Neural crest cell (in vitro differentiated cells): ENCODE data around the gene MRPL47. TPM values are rescaled to one million over a fixed set of nuclear protein-coding genes. Genes with fewer than 3 reads are reported as not detected.

ENCODE experiments used
- DNase-seq: peaks from one replicate; pipeline ENCODE4 v3.0.0; 2021; ENCODE audit warnings: low read depth, mixed read lengths, low spot score
- H3K27ac Mint-ChIP-seq: one replicate; pipeline ENCODE4 v1.8.0; 2021; ENCODE audit warnings: mild to moderate bottlenecking, mixed read lengths; ENCODE audit not compliant: unreplicated experiment
- H3K27me3 Mint-ChIP-seq: 2 replicates; pipeline ENCODE4 v1.8.0; 2021; ENCODE audit warnings: low read depth, mild to moderate bottlenecking, mixed read lengths
- H3K36me3 Mint-ChIP-seq: 2 replicates; pipeline ENCODE4 v1.8.0; 2021; ENCODE audit warnings: low read depth, mild to moderate bottlenecking, mixed read lengths
- H3K4me1 Mint-ChIP-seq: 2 replicates; pipeline ENCODE4 v1.8.0; 2021; ENCODE audit warnings: mixed read lengths
- H3K4me3 Mint-ChIP-seq: one replicate; pipeline ENCODE4 v1.8.0; 2021; ENCODE audit warnings: mild to moderate bottlenecking, mixed read lengths
- H3K9me3 Mint-ChIP-seq: 2 replicates; pipeline ENCODE4 v1.8.0; 2021; ENCODE audit warnings: mixed read lengths
- CTCF ChIP-seq: fragments of 200-600 bp; sonication (generic); conservative IDR thresholded peaks from 2 replicates; pipeline ENCODE4 v1.5.0; 2021; ENCODE audit warnings: antibody characterized with exemption, mild to moderate bottlenecking
- total RNA-seq: library from RNA; stranded (reverse); gene quantifications from 2 replicates; pipeline ENCODE4 v1.2.1, GENCODE V29; 2021

Gene MRPL47
- total RNA-seq, 1 donor from 2014 or later = 59.6 TPM

GRCh38 chr3:179615458-179616173, 11.2 kb upstream of the MRPL47 start:
- Mint-ChIP-seq H3K9me3 (no peaks in the 10 kb centered on the region), H3K27me3 (no peaks in the 10 kb centered on the region), H3K4me3 (no peak overlapping the region), H3K4me1 (peaks cover 3% of the 10 kb centered on the region), H3K36me3 (peaks cover 16% of the 10 kb centered on the region), H3K27ac (no peak overlapping the region)
- no peak for DNase-seq
- TF ChIP-seq CTCF = no peak

GRCh38 chr3:179613807-179614206, 9.4 kb upstream of the MRPL47 start:
- H3K9me3 Mint-ChIP-seq = no peaks in the 10 kb centered on the region
- no peak for DNase-seq
- H3K27me3 Mint-ChIP-seq = no peaks in the 10 kb centered on the region
- no peak overlapping the region for H3K27ac Mint-ChIP-seq
- no peak for TF ChIP-seq CTCF
- H3K36me3 Mint-ChIP-seq = peaks cover 10% of the 10 kb centered on the region
- no peak overlapping the region for H3K4me3 Mint-ChIP-seq
- peaks cover 3% of the 10 kb centered on the region for H3K4me1 Mint-ChIP-seq

GRCh38 chr3:179610066-179610465, 5.6 kb upstream of the MRPL47 start:
- no peak overlapping the region for H3K4me3 Mint-ChIP-seq
- no peaks in the 10 kb centered on the region for H3K9me3 Mint-ChIP-seq
- H3K4me1 Mint-ChIP-seq = peaks cover 13% of the 10 kb centered on the region
- no peak for TF ChIP-seq CTCF
- H3K27me3 Mint-ChIP-seq = no peaks in the 10 kb centered on the region
- H3K36me3 Mint-ChIP-seq = peaks cover 3% of the 10 kb centered on the region
- no peak for DNase-seq
- no peak overlapping the region for H3K27ac Mint-ChIP-seq

GRCh38 chr3:179608931-179609720, 4.7 kb upstream of the MRPL47 start:
- no peak overlapping the region for H3K27ac Mint-ChIP-seq
- no peaks in the 10 kb centered on the region for H3K9me3 Mint-ChIP-seq
- peak overlapping the region; percentile 18 for H3K4me3 Mint-ChIP-seq
- TF ChIP-seq CTCF = no peak
- DNase-seq = no peak
- no peaks in the 10 kb centered on the region for H3K27me3 Mint-ChIP-seq
- peaks cover 22% of the 10 kb centered on the region for H3K4me1 Mint-ChIP-seq
- peaks cover 3% of the 10 kb centered on the region for H3K36me3 Mint-ChIP-seq

- H3K9me3 Mint-ChIP-seq = no peaks in the 10 kb centered on the region
- H3K36me3 Mint-ChIP-seq = peaks cover 3% of the 10 kb centered on the region
- peak overlapping the region; percentile 80 for H3K4me3 Mint-ChIP-seq
- DNase-seq = no peak
- peaks cover 22% of the 10 kb centered on the region for H3K4me1 Mint-ChIP-seq
- TF ChIP-seq CTCF = no peak
- H3K27ac Mint-ChIP-seq = no peak overlapping the region
- H3K27me3 Mint-ChIP-seq = no peaks in the 10 kb centered on the region
Observed at GRCh38 chr3:179606534-179607085, 2.2 kb upstream of the MRPL47 start.
